Measurements from ENCODE around the gene TPSG1. TPM values are rescaled to one million over a fixed set of nuclear protein-coding genes. Genes with fewer than 3 reads are reported as not detected.
"Not testable (repeated sequence)": the region's sequence is repeated elsewhere in the genome, so short reads cannot be mapped to it uniquely, and the experiment has no call there.

TPSG1 gene
- total RNA-seq = not detected in 2 replicates
- polyA plus RNA-seq = 0.77 and 0.81 TPM in 2 replicates

DNA sequence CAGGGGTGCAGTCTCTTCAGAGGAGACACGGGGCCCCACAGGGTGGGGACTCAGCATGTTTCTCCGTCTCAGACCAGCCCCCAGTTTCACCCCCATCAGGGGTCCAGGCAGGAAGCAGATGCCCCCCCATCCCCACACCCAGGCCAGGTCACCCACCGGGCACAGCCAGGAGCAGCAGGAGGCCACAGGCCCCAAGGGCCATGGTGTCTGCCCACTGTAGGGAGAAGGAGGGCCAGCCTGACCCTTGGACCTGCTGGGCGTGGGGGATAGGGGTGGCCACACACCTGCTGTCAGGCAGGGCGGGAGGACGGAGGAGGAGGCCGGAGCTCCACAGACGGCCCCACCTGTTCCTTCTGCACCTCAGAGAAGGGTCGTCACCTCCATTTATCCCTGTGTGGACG is at the start of gene TPSG1:
Gene TPSG1, minus strand, starts transcription at position 218 of the 401 bp plus-strand sequence. Its CDS starts 16 bp downstream, at position 202.
- Histone ChIP-seq H3K4me3 (no peak within 1 kb of the TSS), H3K9me3 (ENCODE audit: low read depth) (no peaks in the 10 kb centered on the region)

DNA sequence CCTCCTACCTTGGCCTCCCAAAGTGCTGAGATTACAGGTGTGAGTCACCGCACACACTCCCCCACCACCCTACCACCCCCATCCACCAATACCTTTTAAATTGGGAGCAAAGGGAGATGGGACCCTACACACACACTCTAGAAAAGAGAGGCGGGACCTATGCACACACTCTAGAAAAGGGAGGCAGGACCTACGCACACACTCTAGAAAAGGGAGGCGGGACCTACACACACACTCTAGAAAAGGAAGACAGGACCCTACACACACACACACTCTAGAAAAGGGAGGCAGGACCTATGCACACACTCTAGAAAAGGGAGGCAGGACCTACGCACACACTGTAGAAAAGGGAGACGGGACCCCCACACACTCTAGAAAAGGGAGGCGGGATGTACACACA is 49.7 kb upstream of the TPSG1 start:
- H3K4me3 ChIP-seq = no peak overlapping the region
- TF ChIP-seq, protein P1, sequence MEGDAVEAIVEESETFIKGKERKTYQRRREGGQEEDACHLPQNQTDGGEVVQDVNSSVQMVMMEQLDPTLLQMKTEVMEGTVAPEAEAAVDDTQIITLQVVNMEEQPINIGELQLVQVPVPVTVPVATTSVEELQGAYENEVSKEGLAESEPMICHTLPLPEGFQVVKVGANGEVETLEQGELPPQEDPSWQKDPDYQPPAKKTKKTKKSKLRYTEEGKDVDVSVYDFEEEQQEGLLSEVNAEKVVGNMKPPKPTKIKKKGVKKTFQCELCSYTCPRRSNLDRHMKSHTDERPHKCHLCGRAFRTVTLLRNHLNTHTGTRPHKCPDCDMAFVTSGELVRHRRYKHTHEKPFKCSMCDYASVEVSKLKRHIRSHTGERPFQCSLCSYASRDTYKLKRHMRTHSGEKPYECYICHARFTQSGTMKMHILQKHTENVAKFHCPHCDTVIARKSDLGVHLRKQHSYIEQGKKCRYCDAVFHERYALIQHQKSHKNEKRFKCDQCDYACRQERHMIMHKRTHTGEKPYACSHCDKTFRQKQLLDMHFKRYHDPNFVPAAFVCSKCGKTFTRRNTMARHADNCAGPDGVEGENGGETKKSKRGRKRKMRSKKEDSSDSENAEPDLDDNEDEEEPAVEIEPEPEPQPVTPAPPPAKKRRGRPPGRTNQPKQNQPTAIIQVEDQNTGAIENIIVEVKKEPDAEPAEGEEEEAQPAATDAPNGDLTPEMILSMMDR (IDR thresholded peaks at IDR 0.05; ENCODE audit: low read depth, low read length) = no peak
- H3K27me3 ChIP-seq = peaks cover 3% of the 10 kb centered on the region
- H3K4me1 ChIP-seq (ENCODE audit: low read depth) = no peaks in the 10 kb centered on the region
- DNase-seq (ENCODE audit: low read depth in 1 of 2, low spot score in 1 of 2) = no peak
- H3K9me3 ChIP-seq (ENCODE audit: low read depth) = no peaks in the 10 kb centered on the region
- H3K27ac ChIP-seq = no peak overlapping the region
- H3K36me3 ChIP-seq = no peaks in the 10 kb centered on the region

More for the DNA sequence above, at the start of gene TPSG1:
- H3K4me1 ChIP-seq (ENCODE audit: low read depth) = no peaks in the 10 kb centered on the region
- no peaks in the 10 kb centered on the region for H3K27me3 ChIP-seq
- no peak within 1 kb of the TSS for H3K27ac ChIP-seq
- DNase-seq (ENCODE audit: low read depth in 1 of 2, low spot score in 1 of 2) = no peak
- H3K36me3 ChIP-seq = no peaks in the 10 kb centered on the region
- TF ChIP-seq, protein P1 (IDR thresholded peaks at IDR 0.05; ENCODE audit: low read depth, low read length) = no peak

DNA sequence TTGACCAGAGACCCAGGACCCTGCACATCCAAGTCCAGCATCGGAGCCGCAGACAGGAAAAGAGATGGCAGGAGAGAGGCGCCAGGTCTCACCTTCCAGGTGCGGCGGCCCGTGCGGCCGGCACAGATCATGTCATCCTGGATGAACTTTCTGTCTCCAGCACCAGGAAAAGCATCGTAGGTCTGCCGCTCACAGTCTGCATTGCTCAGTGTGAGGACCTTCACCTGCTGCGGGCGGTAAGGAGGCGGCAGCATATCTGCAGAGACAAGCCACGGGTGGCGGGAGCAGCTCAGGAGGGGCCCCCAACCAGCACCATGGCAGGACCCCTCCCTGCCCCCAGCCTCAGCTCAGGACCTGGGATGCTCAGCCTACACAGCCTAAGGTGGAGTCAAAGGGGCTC is 48.7 kb upstream of the TPSG1 start:
- H3K27me3 ChIP-seq = peaks cover 3% of the 10 kb centered on the region
- H3K4me3 ChIP-seq = no peak overlapping the region
- no peaks in the 10 kb centered on the region for H3K36me3 ChIP-seq
- no peaks in the 10 kb centered on the region for H3K9me3 ChIP-seq (ENCODE audit: low read depth)
- H3K27ac ChIP-seq = no peak overlapping the region
- TF ChIP-seq, protein P1 (IDR thresholded peaks at IDR 0.05; ENCODE audit: low read depth, low read length) = no peak
- H3K4me1 ChIP-seq (ENCODE audit: low read depth) = no peaks in the 10 kb centered on the region
- no peak for DNase-seq (ENCODE audit: low read depth in 1 of 2, low spot score in 1 of 2)

DNA sequence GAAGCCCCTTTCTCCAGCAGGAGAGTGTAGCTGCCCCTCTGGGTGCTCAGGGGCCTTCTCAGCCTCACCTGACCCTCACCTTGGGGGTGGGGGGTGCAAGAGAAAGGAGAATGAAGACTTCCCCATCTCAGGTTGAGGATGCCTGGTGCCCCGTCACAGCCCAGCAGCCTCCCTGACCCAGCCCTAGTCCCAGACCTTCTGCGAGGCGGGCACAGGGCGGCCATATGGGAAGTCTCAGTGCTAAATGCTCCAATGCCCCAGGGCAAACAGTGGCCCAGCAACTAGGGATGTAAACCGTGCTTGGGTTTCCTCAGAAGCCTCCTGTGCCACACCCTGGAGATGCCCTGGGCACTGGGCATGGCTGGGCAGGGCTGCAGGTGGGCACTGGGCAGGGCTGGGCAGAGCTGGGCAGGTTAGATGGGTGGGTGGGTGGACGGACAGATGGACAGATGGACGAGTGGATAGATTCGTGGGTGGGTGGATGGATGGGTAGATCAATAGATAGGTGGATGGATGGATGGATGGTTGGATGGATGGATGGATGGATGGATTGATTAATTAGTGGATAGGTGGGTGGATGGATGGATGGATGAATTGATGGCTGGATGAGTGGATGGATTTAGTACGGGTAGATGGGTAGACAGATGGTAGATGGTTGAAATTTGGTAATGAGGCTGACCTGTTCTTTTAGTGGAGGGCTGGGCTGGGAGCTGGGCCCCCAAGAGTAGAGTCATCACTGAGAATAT is 47.6 kb upstream of the TPSG1 start:
- Histone ChIP-seq H3K4me3 (no peak overlapping the region), H3K9me3 (ENCODE audit: low read depth) (no peaks in the 10 kb centered on the region), H3K27ac (no peak overlapping the region), H3K4me1 (ENCODE audit: low read depth) (no peaks in the 10 kb centered on the region), H3K27me3 (peaks cover 3% of the 10 kb centered on the region), H3K36me3 (no peaks in the 10 kb centered on the region)
- TF ChIP-seq, protein P1 (IDR thresholded peaks at IDR 0.05; ENCODE audit: low read depth, low read length) = no peak
- no peak for DNase-seq (ENCODE audit: low read depth in 1 of 2, low spot score in 1 of 2)

DNA sequence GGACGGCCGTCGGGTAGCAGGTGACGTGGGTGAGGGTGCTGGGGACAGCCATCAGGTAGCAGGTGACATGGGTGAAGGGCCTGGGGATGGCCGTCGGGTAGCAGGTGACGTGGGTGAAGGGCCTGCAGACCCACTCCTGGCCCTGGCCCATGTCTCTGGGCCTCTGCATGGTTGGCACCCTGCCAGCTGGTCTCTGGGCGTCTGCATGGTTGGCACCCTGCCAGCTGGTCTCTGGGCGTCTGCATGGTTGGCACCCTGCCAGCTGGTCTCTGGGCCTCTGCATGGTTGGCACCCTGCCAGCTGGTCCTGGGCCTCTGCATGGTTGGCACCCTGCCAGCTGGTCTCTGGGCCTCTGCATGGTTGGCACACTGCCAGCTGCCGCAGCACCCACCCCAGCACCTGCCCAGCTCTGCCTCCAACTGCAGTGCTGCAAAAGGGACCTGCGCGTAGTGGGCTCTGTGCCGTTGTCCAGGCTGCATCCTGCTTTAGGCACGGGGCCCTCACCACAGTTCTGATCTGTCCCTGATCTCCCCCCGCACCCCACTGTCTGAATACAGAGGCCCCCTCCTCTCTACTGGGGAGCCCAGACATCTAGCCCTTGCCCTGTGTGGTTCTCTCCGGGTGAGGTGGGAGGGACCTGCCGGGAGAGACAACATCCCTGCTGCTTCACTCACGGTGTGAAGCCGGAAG is 46.8 kb upstream of the TPSG1 start:
- H3K27ac ChIP-seq; H3K4me1 ChIP-seq (ENCODE audit: low read depth); H3K27me3 ChIP-seq; H3K36me3 ChIP-seq; H3K4me3 ChIP-seq; H3K9me3 ChIP-seq (ENCODE audit: low read depth): not testable (repeated sequence)
- DNase-seq (ENCODE audit: low read depth in 1 of 2, low spot score in 1 of 2) = peak; percentile 49 to 57

DNA sequence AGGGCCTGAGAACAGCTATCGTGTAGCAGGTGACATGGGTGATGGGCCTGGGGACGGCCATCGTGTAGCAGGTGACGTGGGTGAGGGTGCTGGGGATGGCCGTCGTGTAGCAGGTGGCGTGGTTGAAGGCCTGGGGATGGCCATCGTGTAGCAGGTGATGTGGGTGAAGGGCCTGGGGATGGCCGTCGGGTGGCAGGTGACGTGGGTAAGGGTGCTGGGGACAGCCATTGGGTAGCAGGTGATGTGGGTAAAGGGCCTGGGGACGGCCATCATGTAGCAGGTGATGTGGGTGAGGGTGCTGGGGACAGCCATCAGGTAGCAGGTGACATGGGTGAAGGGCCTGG is 46.3 kb upstream of the TPSG1 start:
- H3K4me1 ChIP-seq (ENCODE audit: low read depth) = no peaks in the 10 kb centered on the region
- no peak overlapping the region for H3K27ac ChIP-seq
- no peaks in the 10 kb centered on the region for H3K9me3 ChIP-seq (ENCODE audit: low read depth)
- no peak overlapping the region for H3K4me3 ChIP-seq
- no peak for DNase-seq (ENCODE audit: low read depth in 1 of 2, low spot score in 1 of 2)
- TF ChIP-seq, protein P1 (IDR thresholded peaks at IDR 0.05; ENCODE audit: low read depth, low read length) = no peak
- H3K36me3 ChIP-seq = no peaks in the 10 kb centered on the region
- peaks cover 3% of the 10 kb centered on the region for H3K27me3 ChIP-seq

DNA sequence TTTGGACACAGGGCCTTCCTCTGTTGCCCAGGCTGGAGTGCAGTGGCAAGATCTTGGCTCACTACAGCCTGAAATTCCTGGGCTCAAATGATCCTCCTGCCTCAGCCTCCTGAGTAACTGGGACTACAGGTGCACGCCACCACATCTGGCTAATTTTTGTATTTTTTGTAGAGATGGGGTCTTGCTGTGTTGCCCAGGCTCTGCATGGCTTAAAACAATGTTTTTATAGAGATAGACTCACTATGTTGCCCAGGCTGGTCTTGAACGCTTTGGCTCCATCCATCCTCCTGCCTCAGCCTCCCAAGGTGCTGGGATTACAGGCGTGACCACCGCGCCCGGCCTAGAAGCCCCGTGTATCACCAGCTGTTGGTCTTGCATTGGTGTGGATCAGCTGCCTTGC is 44.4 kb upstream of the TPSG1 start:
- DNase-seq (ENCODE audit: low read depth in 1 of 2, low spot score in 1 of 2); H3K9me3 ChIP-seq (ENCODE audit: low read depth); H3K27me3 ChIP-seq; H3K36me3 ChIP-seq; H3K4me3 ChIP-seq; H3K27ac ChIP-seq; H3K4me1 ChIP-seq (ENCODE audit: low read depth): not testable (repeated sequence)
